ENCODE results near the gene SLC30A3.

The SLC30A3 gene

GRCh38 chr2:27225526-27225925 is 37.3 kb downstream of the SLC30A3 start:
- FAIRE-seq = no peak

GRCh38 chr2:27223416-27223815 is 39.4 kb downstream of the SLC30A3 start:
- FAIRE-seq = no peak

- FAIRE-seq = no peak
Measured at GRCh38 chr2:27222407-27222806, 40.4 kb downstream of the SLC30A3 start.

- no peak for FAIRE-seq
Measured at GRCh38 chr2:27221166-27221565, 41.7 kb downstream of the SLC30A3 start.

- no peak for FAIRE-seq
Measured at GRCh38 chr2:27220091-27220490, 42.8 kb downstream of the SLC30A3 start.

- no peak for FAIRE-seq
Measured at GRCh38 chr2:27219091-27219490, 43.8 kb downstream of the SLC30A3 start.

- no peak for FAIRE-seq
Measured at GRCh38 chr2:27218614-27219013, 44.2 kb downstream of the SLC30A3 start.

GRCh38 chr2:27217173-27218121 is 45.4 kb downstream of the SLC30A3 start, which contains the start of gene CAD:
CAD (plus strand) TSS chr2:27217369; CDS start chr2:27217552, 183 bp downstream.
- FAIRE-seq = no peak

GRCh38 chr2:27216416-27217137 is 46.3 kb downstream of the SLC30A3 start:
- no peak for FAIRE-seq

- FAIRE-seq = no peak
Measured at GRCh38 chr2:27214941-27215340, 47.9 kb downstream of the SLC30A3 start.

GRCh38 chr2:27212626-27213471 is 50.0 kb downstream of the SLC30A3 start:
- no peak for FAIRE-seq

GRCh38 chr2:27211943-27212625 is 50.8 kb downstream of the SLC30A3 start, which contains the start of the genes ATRAID and SLC5A6:
ATRAID (plus strand) TSS chr2:27212041; CDS start chr2:27212369, 328 bp downstream.
SLC5A6 (minus strand) TSS chr2:27212268; CDS start chr2:27207650, 4,618 bp downstream.
- no peak for FAIRE-seq

GRCh38 chr2:27211241-27211942 is 51.5 kb downstream of the SLC30A3 start:
- no peak for FAIRE-seq

GRCh38 chr2:27209621-27210401 is 53.0 kb downstream of the SLC30A3 start:
- no peak for FAIRE-seq

- no peak for FAIRE-seq
Measured at GRCh38 chr2:27208486-27209050, 54.3 kb downstream of the SLC30A3 start.

- FAIRE-seq = no peak
Measured at GRCh38 chr2:27206346-27206745, 56.5 kb downstream of the SLC30A3 start.

GRCh38 chr2:27205206-27205605 is 57.6 kb downstream of the SLC30A3 start:
- FAIRE-seq = no peak

- no peak for FAIRE-seq
Measured at GRCh38 chr2:27204566-27204965, 58.3 kb downstream of the SLC30A3 start.

- no peak for FAIRE-seq
Measured at GRCh38 chr2:27203741-27204140, 59.1 kb downstream of the SLC30A3 start.
